GM12875 (cell line): Measurements from ENCODE around the gene ANO4.

Source experiments
- H3K4me3 ChIP-seq: one replicate; pipeline ENCODE4 v1.5.1; 2011; ENCODE audit warnings: low read depth, low read length, control low read depth
- CTCF ChIP-seq: IDR thresholded peaks from 2 replicates; pipeline ENCODE4 v1.5.1; 2011; ENCODE audit warnings: low read depth, mild to moderate bottlenecking, control low read depth, inconsistent platforms, low read length, moderate library complexity, borderline replicate concordance; ENCODE audit not compliant: insufficient read depth

ANO4 gene

GRCh38 chr12:100993916-100994450 lies 199.4 kb downstream of the ANO4 start:
- no peak overlapping the region for H3K4me3 ChIP-seq
- TF ChIP-seq CTCF = no peak

- no peak overlapping the region for H3K4me3 ChIP-seq
- TF ChIP-seq CTCF = no peak
Measured at GRCh38 chr12:100995201-100995600, 200.6 kb downstream of the ANO4 start.

GRCh38 chr12:100995771-100996170 lies 201.2 kb downstream of the ANO4 start:
- no peak for TF ChIP-seq CTCF
- H3K4me3 ChIP-seq = no peak overlapping the region

GRCh38 chr12:101001669-101002068 lies 207.1 kb downstream of the ANO4 start:
- no peak overlapping the region for H3K4me3 ChIP-seq
- TF ChIP-seq CTCF = no peak

GRCh38 chr12:101002696-101003419 lies 208.3 kb downstream of the ANO4 start:
- H3K4me3 ChIP-seq = no peak overlapping the region
- no peak for TF ChIP-seq CTCF

GRCh38 chr12:101004898-101005297 lies 210.3 kb downstream of the ANO4 start:
- TF ChIP-seq CTCF = no peak

GRCh38 chr12:101009274-101009673 lies 214.7 kb downstream of the ANO4 start:
- no peak for TF ChIP-seq CTCF
- no peak overlapping the region for H3K4me3 ChIP-seq

More at GRCh38 chr12:101004898-101005297, 210.3 kb downstream of the ANO4 start:
- H3K4me3 ChIP-seq = no peak overlapping the region
